GM12865 (cell line): ENCODE data around the gene GJA9.
A peak's percentile ranks its signal among the peaks of the same experiment; 100 is the strongest.

Experiments
- DNase-seq: peaks from one replicate; pipeline ENCODE4 v3.0.0; 2010; ENCODE audit warnings: low read depth
- H3K4me3 ChIP-seq: 2 replicates; pipeline ENCODE4 v1.5.1; 2011; ENCODE audit warnings: mild to moderate bottlenecking, low read depth, low read length, control low read depth
- CTCF ChIP-seq: IDR thresholded peaks from 2 replicates; pipeline ENCODE4 v1.5.1; 2011; ENCODE audit warnings: low read length, control low read depth, low read depth, inconsistent platforms; ENCODE audit not compliant: insufficient read depth; ENCODE audit errors: missing control alignments

The GJA9 gene

GRCh38 chr1:38881487-38881886 lies at the start of gene GJA9:
GJA9 (minus strand) TSS chr1:38881587; CDS start chr1:38876098, 5,489 bp downstream.
- no peak for DNase-seq
- no peak for TF ChIP-seq CTCF

GRCh38 chr1:38929476-38929875 lies 48.1 kb upstream of the GJA9 start:
- no peak overlapping the region for H3K4me3 ChIP-seq
- TF ChIP-seq CTCF: no peak
- DNase-seq: peak; percentile 11

More at GRCh38 chr1:38881487-38881886, at the start of gene GJA9:
- H3K4me3 ChIP-seq: no peak within 1 kb of the TSS

- DNase-seq: no peak
Measured at GRCh38 chr1:38929054-38929453, 47.7 kb upstream of the GJA9 start.

GRCh38 chr1:38926091-38926490 lies 44.7 kb upstream of the GJA9 start:
- H3K4me3 ChIP-seq: no peak overlapping the region
- no peak for DNase-seq
- no peak for TF ChIP-seq CTCF

More at GRCh38 chr1:38929054-38929453, 47.7 kb upstream of the GJA9 start:
- TF ChIP-seq CTCF: no peak
- no peak overlapping the region for H3K4me3 ChIP-seq

GRCh38 chr1:38925391-38925790 lies 44.0 kb upstream of the GJA9 start:
- no peak for TF ChIP-seq CTCF
- H3K4me3 ChIP-seq: no peak overlapping the region
- no peak for DNase-seq

GRCh38 chr1:38923607-38924006 lies 42.2 kb upstream of the GJA9 start:
- no peak overlapping the region for H3K4me3 ChIP-seq
- TF ChIP-seq CTCF: no peak
- DNase-seq: no peak

- DNase-seq: no peak
- TF ChIP-seq CTCF: no peak
- H3K4me3 ChIP-seq: no peak overlapping the region
Measured at GRCh38 chr1:38919130-38919529, 37.7 kb upstream of the GJA9 start.
